Measurements from ENCODE around the gene RRAS2. TPM values are rescaled to one million over a fixed set of nuclear protein-coding genes. Genes with fewer than 3 reads are reported as not detected.
A peak's percentile ranks its signal among the peaks of the same experiment; 100 is the strongest.
"Not testable (repeated sequence)": the region's sequence is repeated elsewhere in the genome, so short reads cannot be mapped to it uniquely, and the experiment has no call there.

RRAS2 gene
- total RNA-seq, 2 experiments from 2014 or later, result 87.9 to 92.0 TPM

DNA sequence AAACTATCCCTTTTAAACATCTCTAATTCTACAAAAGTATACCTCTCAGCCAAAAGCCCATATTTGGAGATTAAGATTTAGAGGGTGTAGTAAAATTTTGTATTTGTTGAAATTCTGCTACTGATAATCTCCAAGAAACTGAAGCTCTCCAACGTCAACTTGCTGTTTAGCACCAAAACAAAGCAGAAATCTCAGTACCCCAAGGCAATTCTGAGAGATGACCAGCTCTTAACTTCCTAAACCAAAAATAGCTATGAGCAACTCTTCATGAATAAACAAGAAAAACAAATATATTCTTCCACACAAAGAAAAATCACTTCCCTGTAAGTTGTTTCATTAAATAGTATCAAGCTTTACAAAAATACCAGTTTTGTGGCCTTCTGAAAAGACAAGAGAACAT lies 13.3 kb downstream of the RRAS2 start:
- POLR2A ChIA-PET, result interaction anchor here (0.6 kb wide), 1 partner anchor 44 kb away, joined by 3 read pairs; no protein-coding TSS in a partner anchor
- CTCF ChIA-PET, result interaction anchor here (0.8 to 1.2 kb wide), 4 partner anchors 10 to 37 kb away, joined by 3 to 4 read pairs (median 3); partner anchors contain the start of gene RRAS2
- peaks cover 63% of the 10 kb centered on the region for H3K36me3 Mint-ChIP-seq (ENCODE audit: low read depth)
- H3K4me1 Mint-ChIP-seq (ENCODE audit: low read depth), result peaks cover 56% of the 10 kb centered on the region
- H3K27me3 Mint-ChIP-seq, result no peaks in the 10 kb centered on the region
- DNase-seq (no peak), ATAC-seq (no peak)
- no peak overlapping the region for H3K4me3 Mint-ChIP-seq
- peaks cover 30% of the 10 kb centered on the region for H3K9me3 Mint-ChIP-seq
- H3K27ac Mint-ChIP-seq, result no peak overlapping the region
- TF ChIP-seq, protein P1, sequence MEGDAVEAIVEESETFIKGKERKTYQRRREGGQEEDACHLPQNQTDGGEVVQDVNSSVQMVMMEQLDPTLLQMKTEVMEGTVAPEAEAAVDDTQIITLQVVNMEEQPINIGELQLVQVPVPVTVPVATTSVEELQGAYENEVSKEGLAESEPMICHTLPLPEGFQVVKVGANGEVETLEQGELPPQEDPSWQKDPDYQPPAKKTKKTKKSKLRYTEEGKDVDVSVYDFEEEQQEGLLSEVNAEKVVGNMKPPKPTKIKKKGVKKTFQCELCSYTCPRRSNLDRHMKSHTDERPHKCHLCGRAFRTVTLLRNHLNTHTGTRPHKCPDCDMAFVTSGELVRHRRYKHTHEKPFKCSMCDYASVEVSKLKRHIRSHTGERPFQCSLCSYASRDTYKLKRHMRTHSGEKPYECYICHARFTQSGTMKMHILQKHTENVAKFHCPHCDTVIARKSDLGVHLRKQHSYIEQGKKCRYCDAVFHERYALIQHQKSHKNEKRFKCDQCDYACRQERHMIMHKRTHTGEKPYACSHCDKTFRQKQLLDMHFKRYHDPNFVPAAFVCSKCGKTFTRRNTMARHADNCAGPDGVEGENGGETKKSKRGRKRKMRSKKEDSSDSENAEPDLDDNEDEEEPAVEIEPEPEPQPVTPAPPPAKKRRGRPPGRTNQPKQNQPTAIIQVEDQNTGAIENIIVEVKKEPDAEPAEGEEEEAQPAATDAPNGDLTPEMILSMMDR (IDR thresholded peaks at IDR 0.05), result no peak
- intact Hi-C loops (cut with micrococcal nuclease), result no loop called here

DNA sequence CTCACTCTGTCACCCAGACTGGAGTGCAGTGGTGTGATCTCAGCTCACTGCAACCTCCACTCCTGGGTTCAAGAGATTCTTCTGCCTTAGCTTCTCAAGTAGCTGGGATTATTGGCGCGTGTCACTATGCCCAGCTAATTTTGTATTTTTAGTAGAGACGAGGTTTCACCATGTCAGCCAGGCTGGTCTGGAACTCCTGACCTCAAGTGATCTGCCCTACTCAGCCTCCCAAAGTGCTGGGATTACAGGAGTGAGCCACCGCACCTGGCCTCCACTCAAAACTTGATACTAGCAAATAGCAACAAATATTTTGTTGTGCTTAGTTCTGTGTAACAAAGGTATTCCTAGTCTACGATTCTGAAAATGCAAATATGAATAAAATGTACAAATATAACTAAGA lies 14.0 kb downstream of the RRAS2 start:
- intact Hi-C loops (cut with micrococcal nuclease); H3K4me3 Mint-ChIP-seq; H3K27ac Mint-ChIP-seq; POLR2A ChIA-PET; ATAC-seq; DNase-seq; H3K27me3 Mint-ChIP-seq: not testable (repeated sequence)
- peaks cover 54% of the 10 kb centered on the region for H3K4me1 Mint-ChIP-seq (ENCODE audit: low read depth)
- peaks cover 60% of the 10 kb centered on the region for H3K36me3 Mint-ChIP-seq (ENCODE audit: low read depth)
- peaks cover 31% of the 10 kb centered on the region for H3K9me3 Mint-ChIP-seq
- CTCF ChIA-PET, result interaction anchor here (1.0 kb wide), 2 partner anchors 13 to 15 kb away, joined by 3 read pairs; partner anchors contain the start of gene RRAS2

DNA sequence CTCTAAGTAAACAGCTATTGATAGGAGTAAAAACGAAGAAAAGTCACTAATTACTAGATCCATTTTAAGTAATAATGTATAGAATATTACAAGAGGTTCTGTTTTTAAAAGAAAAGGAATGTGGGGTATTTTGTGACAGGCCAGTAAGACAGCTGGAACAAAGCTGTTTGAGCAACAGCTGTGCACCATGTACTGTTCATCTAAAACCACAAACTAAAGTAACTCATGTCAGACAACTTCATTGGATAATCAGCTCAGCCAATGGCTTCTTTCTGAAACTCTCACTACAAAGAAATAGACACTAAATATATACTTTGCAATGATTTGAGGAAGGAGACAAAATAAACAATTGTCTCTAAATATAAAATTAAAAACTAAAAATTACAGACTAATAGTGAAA lies 16.1 kb downstream of the RRAS2 start:
- DNase-seq (no peak), ATAC-seq (peak; percentile 42)
- intact Hi-C loops (cut with micrococcal nuclease), result no loop called here
- Mint-ChIP-seq H3K27ac (no peak overlapping the region), H3K4me1 (ENCODE audit: low read depth) (peaks cover 57% of the 10 kb centered on the region), H3K36me3 (ENCODE audit: low read depth) (peaks cover 49% of the 10 kb centered on the region), H3K4me3 (no peak overlapping the region), H3K9me3 (peaks cover 24% of the 10 kb centered on the region), H3K27me3 (no peaks in the 10 kb centered on the region)
- TF ChIP-seq, protein P1 (IDR thresholded peaks at IDR 0.05), result no peak
- ChIA-PET CTCF (interaction anchor here (1.0 to 2.8 kb wide), 8 partner anchors 9 to 70 kb away, joined by 3 to 14 read pairs (median 5); no protein-coding TSS in a partner anchor), POLR2A (no interaction called here)

DNA sequence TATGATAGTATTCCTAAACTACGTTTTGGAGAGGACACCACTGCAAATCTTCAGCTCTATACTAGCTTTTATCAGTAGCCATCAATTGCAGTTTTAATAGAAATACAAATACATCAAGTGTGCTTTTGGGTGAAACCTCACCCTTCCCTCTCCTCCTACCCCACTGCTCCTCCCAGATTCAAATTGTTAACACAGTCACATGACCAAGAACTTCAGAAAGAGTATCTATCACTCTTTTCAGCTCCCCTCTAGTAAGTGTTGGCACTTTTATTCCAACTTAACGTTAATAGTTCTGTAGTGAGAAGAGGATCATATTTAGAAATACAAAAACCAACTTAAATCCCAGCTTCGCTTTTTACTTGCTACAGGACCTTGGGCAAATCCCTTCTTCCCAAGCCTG lies 17.0 kb downstream of the RRAS2 start:
- H3K27ac Mint-ChIP-seq, result peak overlapping the region; percentile 52
- DNase-seq, result no peak
- TF ChIP-seq, protein P1 (IDR thresholded peaks at IDR 0.05), result no peak
- peaks cover 48% of the 10 kb centered on the region for H3K36me3 Mint-ChIP-seq (ENCODE audit: low read depth)
- no peak for ATAC-seq
- peaks cover 62% of the 10 kb centered on the region for H3K4me1 Mint-ChIP-seq (ENCODE audit: low read depth)
- intact Hi-C loops (cut with micrococcal nuclease), result no loop called here
- ChIA-PET POLR2A (interaction anchor here (1.2 kb wide), 1 partner anchor 16 kb away, joined by 4 read pairs; no protein-coding TSS in a partner anchor), CTCF (interaction anchor here (1.1 to 2.8 kb wide), 7 partner anchors 10 to 71 kb away, joined by 3 to 14 read pairs (median 5); no protein-coding TSS in a partner anchor)
- H3K4me3 Mint-ChIP-seq, result no peak overlapping the region
- H3K27me3 Mint-ChIP-seq, result no peaks in the 10 kb centered on the region
- peaks cover 24% of the 10 kb centered on the region for H3K9me3 Mint-ChIP-seq

DNA sequence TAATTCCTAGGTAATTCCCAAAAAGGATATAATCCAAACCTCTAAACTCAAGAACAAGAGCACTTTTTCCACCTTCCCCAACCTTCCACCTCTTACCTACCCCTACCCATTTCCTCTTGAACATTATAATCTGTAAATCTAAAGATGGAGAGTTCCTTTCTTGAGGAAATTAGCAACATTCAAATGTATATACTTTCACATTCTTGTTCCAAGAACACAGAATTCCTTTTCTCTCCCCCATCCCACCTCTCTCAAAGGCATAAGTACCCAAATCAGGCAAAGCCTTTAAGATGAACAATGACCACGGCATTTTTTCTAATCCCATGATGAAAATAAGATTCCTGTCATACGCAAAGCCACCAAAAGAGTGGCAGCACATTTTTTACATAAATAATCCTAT lies 18.3 kb downstream of the RRAS2 start:
- H3K4me3 Mint-ChIP-seq, result peak overlapping the region; percentile 1
- peaks cover 52% of the 10 kb centered on the region for H3K36me3 Mint-ChIP-seq (ENCODE audit: low read depth)
- CTCF ChIA-PET, result no interaction called here
- TF ChIP-seq, protein P1 (IDR thresholded peaks at IDR 0.05), result no peak
- no peak for DNase-seq
- intact Hi-C loops (cut with micrococcal nuclease), result no loop called here
- H3K27ac Mint-ChIP-seq, result peak overlapping the region; percentile 31
- no peak for ATAC-seq
- peaks cover 30% of the 10 kb centered on the region for H3K9me3 Mint-ChIP-seq
- H3K27me3 Mint-ChIP-seq, result no peaks in the 10 kb centered on the region
- H3K4me1 Mint-ChIP-seq (ENCODE audit: low read depth), result peaks cover 71% of the 10 kb centered on the region
- POLR2A ChIA-PET, result interaction anchor here (1.0 kb wide), 1 partner anchor 77 kb away, joined by 3 read pairs; no protein-coding TSS in a partner anchor
